Choroid plexus epithelial cell (primary cell): ENCODE results near the gene RTN4IP1.

ENCODE experiments used
- DNase-seq: peaks from one replicate; pipeline ENCODE4 v3.0.0-alpha.2; 2010; ENCODE audit warnings: low read depth
- H3K4me3 ChIP-seq: 2 replicates; pipeline ENCODE4 v1.5.1; 2011; ENCODE audit warnings: low read depth, mild to moderate bottlenecking, control low read depth, low read length, moderate library complexity
- CTCF ChIP-seq: conservative IDR thresholded peaks from 2 replicates; pipeline ENCODE4 v1.5.1; 2011; ENCODE audit warnings: low read depth, mild to moderate bottlenecking, control low read depth, inconsistent platforms, low read length, moderate library complexity

The RTN4IP1 gene

GRCh38 chr6:106525882-106526275, 103.4 kb downstream of the RTN4IP1 start:
- no peak for DNase-seq
- no peak overlapping the region for H3K4me3 ChIP-seq
- TF ChIP-seq CTCF: no peak

- no peak overlapping the region for H3K4me3 ChIP-seq
- no peak for TF ChIP-seq CTCF
- DNase-seq: no peak
Observed at GRCh38 chr6:106525107-106525881, 104.0 kb downstream of the RTN4IP1 start.

GRCh38 chr6:106522562-106523250, 106.6 kb downstream of the RTN4IP1 start:
- H3K4me3 ChIP-seq: no peak overlapping the region
- no peak for DNase-seq
- no peak for TF ChIP-seq CTCF
